ENCODE results near the gene IPO9. TPM values are rescaled to one million over a fixed set of nuclear protein-coding genes. Genes with fewer than 3 reads are reported as not detected.

Gene IPO9
- total RNA-seq, 1 donor from 2014 or later, result 12.8 TPM

DNA sequence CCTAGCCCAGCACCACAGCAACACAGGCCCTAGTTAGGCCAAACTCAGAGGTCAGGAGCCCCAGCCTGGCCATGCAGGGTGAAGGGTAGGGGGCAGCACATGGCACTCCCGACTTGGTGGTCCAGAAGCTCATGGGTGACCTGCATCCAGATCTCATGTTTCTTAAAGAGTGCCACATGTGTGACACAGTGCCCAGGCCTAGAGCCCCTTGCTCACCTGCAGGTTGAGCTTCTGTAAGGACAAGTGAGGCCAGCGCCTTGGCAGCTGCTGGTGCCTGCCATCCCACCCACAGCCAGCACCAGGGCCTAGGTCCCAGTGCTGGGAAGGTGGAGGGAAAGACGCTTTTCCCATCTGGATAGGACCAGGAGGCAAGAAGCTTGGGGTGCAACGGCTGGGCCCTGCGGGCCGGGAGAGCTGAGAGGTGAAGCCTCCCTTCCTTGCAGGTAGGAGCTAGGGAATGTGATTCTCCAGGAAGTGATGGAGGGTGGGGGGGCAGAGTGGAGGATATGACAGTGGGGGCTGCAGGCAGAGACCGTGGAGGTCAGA is 66.2 kb downstream of the IPO9 start:
- peak overlapping the region; percentile 70 for H3K27ac ChIP-seq
- H3K27me3 ChIP-seq, result no peaks in the 10 kb centered on the region
- TF ChIP-seq POLR2A (IDR thresholded peaks at IDR 0.05) (no peak), POLR2AphosphoS5 (IDR thresholded peaks at IDR 0.05; ENCODE audit: insufficient read depth in 1 of 2, low read depth in 1 of 2) (peak in 1 of 2 donors; percentile 15)
- intact Hi-C loops (cut with DNase I), result loop anchor here (5.0 kb wide), 1 partner anchor 77 kb away; no protein-coding TSS in a partner anchor
- H3K4me3 ChIP-seq, result no peak overlapping the region
- DNase-seq (ENCODE audit: extremely low spot score in 2 of 2), result no peak
- peaks cover 0 to 15% of the 10 kb centered on the region in 2 donors for H3K36me3 ChIP-seq
- peaks cover 10% of the 10 kb centered on the region for H3K4me1 ChIP-seq
- H3K9me3 ChIP-seq, result no peaks in the 10 kb centered on the region

DNA sequence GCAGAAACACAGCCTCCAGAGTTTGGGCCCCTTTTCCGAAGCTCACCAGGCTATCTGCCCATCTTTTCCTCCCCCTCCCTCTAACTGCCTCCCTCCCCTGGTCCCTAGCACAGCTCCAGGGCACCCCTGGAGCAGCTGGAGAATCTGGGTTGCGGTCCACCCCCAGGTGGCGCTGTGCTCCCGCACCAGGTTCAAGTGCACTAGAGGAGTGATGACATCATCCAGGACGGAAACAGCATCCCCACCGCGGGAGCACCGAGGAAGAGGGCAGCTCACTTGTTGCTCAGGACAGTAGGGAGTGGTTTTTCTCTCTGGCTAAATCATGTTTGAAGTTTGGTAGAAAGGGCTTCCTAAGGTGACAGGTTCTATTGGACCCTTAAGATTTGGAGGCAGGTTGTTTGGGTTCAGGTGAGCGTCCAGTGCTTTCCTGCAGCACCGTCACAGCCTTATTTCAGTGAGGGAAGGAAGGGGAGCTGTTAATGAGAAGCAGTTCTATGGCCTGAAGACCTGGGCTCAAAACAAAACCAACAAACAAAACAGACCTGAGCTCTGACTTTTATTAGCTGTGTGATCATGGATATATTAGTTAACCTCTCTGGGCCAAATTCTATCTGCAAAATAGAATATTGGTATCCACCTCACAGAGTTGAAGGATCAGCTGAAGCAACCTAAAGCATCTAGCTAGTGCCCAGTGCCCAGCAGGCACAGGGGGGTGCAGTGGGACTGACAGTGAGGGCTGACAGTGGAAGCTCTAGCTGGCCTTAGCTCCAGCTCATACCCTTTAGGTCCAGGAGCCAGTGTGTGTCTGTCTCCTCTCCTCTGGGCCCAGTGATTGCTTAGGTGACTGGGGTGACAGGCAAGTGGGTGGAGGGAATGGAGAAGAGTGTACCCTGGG is 67.2 kb downstream of the IPO9 start:
- intact Hi-C loops (cut with DNase I), result loop anchor here (5.0 kb wide), 1 partner anchor 76 kb away; no protein-coding TSS in a partner anchor
- TF ChIP-seq POLR2AphosphoS5 (IDR thresholded peaks at IDR 0.05; ENCODE audit: insufficient read depth in 1 of 2, low read depth in 1 of 2) (peak; percentile 70 to 74), POLR2A (IDR thresholded peaks at IDR 0.05) (no peak)
- TF ChIP-seq, protein P1, sequence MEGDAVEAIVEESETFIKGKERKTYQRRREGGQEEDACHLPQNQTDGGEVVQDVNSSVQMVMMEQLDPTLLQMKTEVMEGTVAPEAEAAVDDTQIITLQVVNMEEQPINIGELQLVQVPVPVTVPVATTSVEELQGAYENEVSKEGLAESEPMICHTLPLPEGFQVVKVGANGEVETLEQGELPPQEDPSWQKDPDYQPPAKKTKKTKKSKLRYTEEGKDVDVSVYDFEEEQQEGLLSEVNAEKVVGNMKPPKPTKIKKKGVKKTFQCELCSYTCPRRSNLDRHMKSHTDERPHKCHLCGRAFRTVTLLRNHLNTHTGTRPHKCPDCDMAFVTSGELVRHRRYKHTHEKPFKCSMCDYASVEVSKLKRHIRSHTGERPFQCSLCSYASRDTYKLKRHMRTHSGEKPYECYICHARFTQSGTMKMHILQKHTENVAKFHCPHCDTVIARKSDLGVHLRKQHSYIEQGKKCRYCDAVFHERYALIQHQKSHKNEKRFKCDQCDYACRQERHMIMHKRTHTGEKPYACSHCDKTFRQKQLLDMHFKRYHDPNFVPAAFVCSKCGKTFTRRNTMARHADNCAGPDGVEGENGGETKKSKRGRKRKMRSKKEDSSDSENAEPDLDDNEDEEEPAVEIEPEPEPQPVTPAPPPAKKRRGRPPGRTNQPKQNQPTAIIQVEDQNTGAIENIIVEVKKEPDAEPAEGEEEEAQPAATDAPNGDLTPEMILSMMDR (IDR thresholded peaks at IDR 0.05), result peak; percentile 77 to 98 (median 93)
- peaks cover 0 to 15% of the 10 kb centered on the region in 2 donors for H3K36me3 ChIP-seq
- no peak overlapping the region for H3K4me3 ChIP-seq
- no peaks in the 10 kb centered on the region for H3K9me3 ChIP-seq
- H3K27me3 ChIP-seq, result no peaks in the 10 kb centered on the region
- H3K4me1 ChIP-seq, result peaks cover 18% of the 10 kb centered on the region
- DNase-seq (ENCODE audit: extremely low spot score in 2 of 2), result no peak
- peak overlapping the region; percentile 70 for H3K27ac ChIP-seq

DNA sequence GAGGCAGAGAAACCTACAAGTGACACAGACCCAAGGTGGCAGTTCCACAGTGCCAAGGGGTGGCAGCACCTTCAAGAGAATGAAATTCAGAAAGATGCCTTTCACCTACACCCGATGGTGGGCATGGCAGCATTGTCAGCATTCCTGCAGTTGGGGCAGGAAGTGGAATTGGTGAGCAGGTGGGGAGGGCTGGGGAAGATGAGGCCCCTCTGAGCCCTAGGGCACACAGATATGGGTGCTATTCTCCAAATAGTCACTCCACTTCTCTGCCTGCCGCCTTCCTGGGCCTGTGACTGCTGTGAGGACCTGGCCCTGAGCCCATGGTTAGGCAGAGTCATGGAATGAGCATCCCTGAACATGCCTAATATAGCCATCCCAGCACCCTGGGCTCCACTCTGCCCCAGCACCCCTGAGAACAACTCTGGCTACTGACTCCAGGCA is 68.0 kb downstream of the IPO9 start:
- no peaks in the 10 kb centered on the region for H3K27me3 ChIP-seq
- H3K27ac ChIP-seq, result peak overlapping the region; percentile 70
- H3K4me1 ChIP-seq, result peaks cover 18% of the 10 kb centered on the region
- peaks cover 0 to 15% of the 10 kb centered on the region in 2 donors for H3K36me3 ChIP-seq
- intact Hi-C loops (cut with DNase I), result loop anchor here (5.0 kb wide), 1 partner anchor 75 kb away; no protein-coding TSS in a partner anchor
- TF ChIP-seq POLR2A (IDR thresholded peaks at IDR 0.05), result no peak
- TF ChIP-seq POLR2AphosphoS5 (IDR thresholded peaks at IDR 0.05; ENCODE audit: insufficient read depth in 1 of 2, low read depth in 1 of 2), result peak in 1 of 2 donors; percentile 48
- TF ChIP-seq, protein P1 (IDR thresholded peaks at IDR 0.05), result no peak
- DNase-seq (ENCODE audit: extremely low spot score in 2 of 2), result no peak
- no peak overlapping the region for H3K4me3 ChIP-seq
- H3K9me3 ChIP-seq, result no peaks in the 10 kb centered on the region

DNA sequence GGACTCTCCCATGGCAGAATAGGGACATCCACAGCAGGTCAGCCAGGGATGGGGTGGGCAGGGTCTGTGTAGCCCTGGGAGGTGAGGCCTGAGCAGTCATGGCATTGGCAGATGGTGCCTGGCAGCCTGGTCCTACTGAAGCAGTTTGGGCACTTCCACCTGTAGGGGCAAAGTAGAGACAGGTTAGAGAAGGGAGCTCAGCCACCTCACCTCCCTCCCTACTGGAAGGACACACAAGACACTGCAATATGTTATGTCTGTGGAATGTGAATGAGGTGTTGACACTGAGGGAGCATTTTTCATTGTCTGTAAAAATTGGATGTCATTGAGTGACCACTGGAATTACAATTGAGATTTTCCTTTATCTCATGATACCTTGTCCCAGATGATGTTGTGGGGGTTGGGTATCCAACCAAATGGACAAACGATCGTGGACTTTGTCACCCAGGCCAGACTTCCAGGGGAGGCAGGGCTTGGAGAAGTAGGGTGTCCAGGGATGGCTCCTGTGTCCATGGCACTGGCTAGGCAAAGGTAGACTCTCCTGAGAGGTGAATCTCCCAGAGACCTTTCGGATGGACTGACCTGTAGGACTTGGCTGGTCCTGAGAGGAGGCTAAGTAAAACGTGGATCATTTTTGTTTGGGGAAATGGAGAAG is 69.4 kb downstream of the IPO9 start:
- H3K9me3 ChIP-seq, result no peaks in the 10 kb centered on the region
- H3K27ac ChIP-seq, result peak overlapping the region; percentile 70
- no peak overlapping the region for H3K4me3 ChIP-seq
- intact Hi-C loops (cut with DNase I), result loop anchor here (5.0 kb wide), 1 partner anchor 74 kb away; no protein-coding TSS in a partner anchor
- TF ChIP-seq POLR2AphosphoS5 (IDR thresholded peaks at IDR 0.05; ENCODE audit: insufficient read depth in 1 of 2, low read depth in 1 of 2), result no peak
- TF ChIP-seq POLR2A (IDR thresholded peaks at IDR 0.05), result no peak
- TF ChIP-seq, protein P1 (IDR thresholded peaks at IDR 0.05), result no peak
- H3K36me3 ChIP-seq, result peaks cover 0 to 15% of the 10 kb centered on the region in 2 donors
- peaks cover 32% of the 10 kb centered on the region for H3K4me1 ChIP-seq
- DNase-seq (ENCODE audit: extremely low spot score in 2 of 2), result no peak
- H3K27me3 ChIP-seq, result no peaks in the 10 kb centered on the region

DNA sequence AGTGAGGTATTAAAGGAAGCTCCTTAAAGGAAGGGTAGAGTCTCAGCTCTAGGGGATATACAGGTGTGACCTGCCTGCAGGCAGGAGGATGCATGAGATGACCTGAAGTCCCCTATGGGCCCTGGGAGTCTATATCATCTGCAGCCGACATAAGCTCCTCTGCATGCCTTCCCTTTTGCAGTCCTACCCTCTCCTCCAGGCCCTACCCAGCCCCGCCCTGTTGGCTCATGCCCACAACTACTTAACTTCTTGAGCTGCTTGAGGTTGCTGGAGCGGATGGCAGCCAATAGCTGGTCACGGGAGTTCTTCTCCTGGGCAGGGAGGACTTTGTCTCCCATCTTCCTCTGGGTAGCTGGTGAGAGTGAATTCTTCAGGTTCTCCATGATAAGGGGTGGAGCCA is 70.0 kb downstream of the IPO9 start:
- intact Hi-C loops (cut with DNase I), result loop anchor here (5.0 kb wide), 1 partner anchor 73 kb away; no protein-coding TSS in a partner anchor
- no peak for DNase-seq (ENCODE audit: extremely low spot score in 2 of 2)
- peaks cover 38% of the 10 kb centered on the region for H3K4me1 ChIP-seq

More for the DNA sequence above, 70.0 kb downstream of the IPO9 start:
- TF ChIP-seq, protein P1 (IDR thresholded peaks at IDR 0.05), result no peak
- TF ChIP-seq POLR2AphosphoS5 (IDR thresholded peaks at IDR 0.05; ENCODE audit: insufficient read depth in 1 of 2, low read depth in 1 of 2), result peak in 1 of 2 donors; percentile 6
- Histone ChIP-seq H3K27me3 (no peaks in the 10 kb centered on the region), H3K9me3 (no peaks in the 10 kb centered on the region), H3K27ac (peak overlapping the region; percentile 62), H3K36me3 (peaks cover 0 to 15% of the 10 kb centered on the region in 2 donors), H3K4me3 (no peak overlapping the region)
